DOHH2 (cell line): ENCODE results near the gene ARFIP2.
A peak's percentile ranks its signal among the peaks of the same experiment; 100 is the strongest.

ENCODE experiments used
- EZH2phosphoT487 ChIP-seq: fragments of 200-600 bp; sonication (generic); IDR thresholded peaks from 2 replicates; pipeline ENCODE4 v1.6.1; 2017; ENCODE audit warnings: borderline replicate concordance, mild to moderate bottlenecking, antibody characterized with exemption, low read length, moderate library complexity, mixed read lengths
- TF ChIP-seq, protein P1 (sequence below): fragments of 200-600 bp; sonication (generic); IDR thresholded peaks from one replicate; pipeline ENCODE4 v1.5.1; 2014; ENCODE audit warnings: antibody characterized with exemption, mild to moderate bottlenecking, low read depth, low read length; ENCODE audit not compliant: poor library complexity, severe bottlenecking

DNA sequence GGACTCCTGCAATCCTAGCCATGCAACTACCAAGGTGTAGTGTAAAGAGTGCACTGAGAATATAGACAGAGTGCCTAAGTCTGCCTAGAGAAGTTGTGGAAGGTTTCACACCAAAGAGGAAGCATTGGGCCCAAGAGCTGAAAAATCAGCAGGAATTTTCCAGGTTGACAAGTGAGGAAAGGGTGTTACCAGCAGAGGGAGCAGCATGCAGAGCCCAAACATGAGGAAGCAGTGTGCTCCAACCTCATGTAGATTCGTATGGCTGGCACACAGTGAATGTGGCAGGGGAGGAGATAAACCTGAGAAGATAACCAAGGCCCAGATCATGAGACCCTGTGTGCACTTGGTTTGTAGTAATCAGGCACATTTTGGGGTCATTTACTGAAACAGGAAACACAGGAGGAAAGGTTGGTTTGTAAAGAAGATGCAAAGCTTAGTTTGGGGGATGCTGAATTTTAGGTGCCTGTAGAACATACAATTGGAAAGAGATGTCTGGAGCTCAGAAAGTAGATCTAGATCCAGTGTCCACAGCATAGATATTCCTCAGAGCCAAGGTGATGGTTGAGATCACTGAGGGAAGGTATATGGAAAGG, 42.1 kb downstream of the ARFIP2 start:
- TF ChIP-seq, protein P1, sequence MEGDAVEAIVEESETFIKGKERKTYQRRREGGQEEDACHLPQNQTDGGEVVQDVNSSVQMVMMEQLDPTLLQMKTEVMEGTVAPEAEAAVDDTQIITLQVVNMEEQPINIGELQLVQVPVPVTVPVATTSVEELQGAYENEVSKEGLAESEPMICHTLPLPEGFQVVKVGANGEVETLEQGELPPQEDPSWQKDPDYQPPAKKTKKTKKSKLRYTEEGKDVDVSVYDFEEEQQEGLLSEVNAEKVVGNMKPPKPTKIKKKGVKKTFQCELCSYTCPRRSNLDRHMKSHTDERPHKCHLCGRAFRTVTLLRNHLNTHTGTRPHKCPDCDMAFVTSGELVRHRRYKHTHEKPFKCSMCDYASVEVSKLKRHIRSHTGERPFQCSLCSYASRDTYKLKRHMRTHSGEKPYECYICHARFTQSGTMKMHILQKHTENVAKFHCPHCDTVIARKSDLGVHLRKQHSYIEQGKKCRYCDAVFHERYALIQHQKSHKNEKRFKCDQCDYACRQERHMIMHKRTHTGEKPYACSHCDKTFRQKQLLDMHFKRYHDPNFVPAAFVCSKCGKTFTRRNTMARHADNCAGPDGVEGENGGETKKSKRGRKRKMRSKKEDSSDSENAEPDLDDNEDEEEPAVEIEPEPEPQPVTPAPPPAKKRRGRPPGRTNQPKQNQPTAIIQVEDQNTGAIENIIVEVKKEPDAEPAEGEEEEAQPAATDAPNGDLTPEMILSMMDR, result peak; percentile 70
- TF ChIP-seq EZH2phosphoT487, result no peak
